GM21515 (cell line): Measurements from ENCODE around the gene TCF4.

Source experiments
- ATAC-seq: cut with Tn5 transposase; IDR thresholded peaks from one replicate; pipeline ENCODE4 v1.9.1; 2021; ENCODE audit not compliant: unreplicated experiment

Gene TCF4

GRCh38 chr18:55418439-55418838 lies 169.6 kb downstream of the TCF4 start:
- no peak for ATAC-seq

GRCh38 chr18:55416791-55417190 lies 171.2 kb downstream of the TCF4 start:
- no peak for ATAC-seq

GRCh38 chr18:55415258-55415871 lies 172.6 kb downstream of the TCF4 start:
- peak; percentile 93 for ATAC-seq

- ATAC-seq, result no peak
These were observed 173.5 kb downstream of the TCF4 start for GRCh38 chr18:55414475-55414874.

- no peak for ATAC-seq
These were observed 174.5 kb downstream of the TCF4 start for GRCh38 chr18:55413474-55413873.

- no peak for ATAC-seq
These were observed 180.0 kb downstream of the TCF4 start for GRCh38 chr18:55407774-55408535.

- no peak for ATAC-seq
These were observed 180.8 kb downstream of the TCF4 start for GRCh38 chr18:55407191-55407590.

- no peak for ATAC-seq
These were observed 181.5 kb downstream of the TCF4 start for GRCh38 chr18:55406451-55406991.

GRCh38 chr18:55405893-55406406 lies 182.0 kb downstream of the TCF4 start:
- no peak for ATAC-seq

GRCh38 chr18:55405475-55405874 lies 182.5 kb downstream of the TCF4 start:
- no peak for ATAC-seq

GRCh38 chr18:55404832-55405465 lies 183.0 kb downstream of the TCF4 start:
- no peak for ATAC-seq

- ATAC-seq, result no peak
These were observed 183.7 kb downstream of the TCF4 start for GRCh38 chr18:55404136-55404830.

- no peak for ATAC-seq
These were observed 184.5 kb downstream of the TCF4 start for GRCh38 chr18:55403421-55403949.

- no peak for ATAC-seq
These were observed 185.1 kb downstream of the TCF4 start for GRCh38 chr18:55402731-55403405.

- ATAC-seq, result no peak
These were observed 186.3 kb downstream of the TCF4 start for GRCh38 chr18:55401638-55402191.

- ATAC-seq, result no peak
These were observed 187.1 kb downstream of the TCF4 start for GRCh38 chr18:55400590-55401541.

- ATAC-seq, result no peak
These were observed 187.9 kb downstream of the TCF4 start for GRCh38 chr18:55400081-55400480.

- no peak for ATAC-seq
These were observed 189.1 kb downstream of the TCF4 start for GRCh38 chr18:55398858-55399257.

GRCh38 chr18:55396979-55397378 lies 191.0 kb downstream of the TCF4 start:
- ATAC-seq, result no peak
